HTR-8/SVneo (cell line): Measurements from ENCODE around the gene ZNF567.
"Not testable (repeated sequence)": the region's sequence is repeated elsewhere in the genome, so short reads cannot be mapped to it uniquely, and the experiment has no call there.

Experiments used
- DNase-seq: peaks from one replicate; pipeline ENCODE4 v3.0.0; 2011; ENCODE audit warnings: low spot score, mixed read lengths; ENCODE audit not compliant: insufficient read length
- FAIRE-seq: peaks from 2 replicates; lab custom pipeline; 2011; peaks lifted over from hg19 to GRCh38; lab: Jason Lieb, UNC

The ZNF567 gene

GRCh38 chr19:36749613-36750012, 62.2 kb downstream of the ZNF567 start:
- FAIRE-seq, DNase-seq: not testable (repeated sequence)

GRCh38 chr19:36750066-36750691, 62.8 kb downstream of the ZNF567 start:
- DNase-seq (no peak), FAIRE-seq (no peak)
